GM18870 (cell line): ENCODE results near the gene ACSS1.

Source experiments
- ATAC-seq: cut with Tn5 transposase; IDR thresholded peaks from one replicate; pipeline ENCODE4 v1.9.1; 2021; ENCODE audit warnings: moderate library complexity; ENCODE audit not compliant: unreplicated experiment

The ACSS1 gene

GRCh38 chr20:24961384-24962181, 96.4 kb downstream of the ACSS1 start:
- ATAC-seq = no peak

- ATAC-seq = no peak
Observed at GRCh38 chr20:24960861-24961260, 97.1 kb downstream of the ACSS1 start.

- no peak for ATAC-seq
Observed at GRCh38 chr20:24960302-24960801, 97.6 kb downstream of the ACSS1 start.

GRCh38 chr20:24959591-24960301, 98.2 kb downstream of the ACSS1 start:
- ATAC-seq = no peak

GRCh38 chr20:24958506-24959385, 99.2 kb downstream of the ACSS1 start:
- no peak for ATAC-seq

GRCh38 chr20:24957326-24958016, 100.5 kb downstream of the ACSS1 start:
- ATAC-seq = no peak
